Osteoblast (primary cell): ENCODE measurements around the gene CDK12. TPM values are rescaled to one million over a fixed set of nuclear protein-coding genes. Genes with fewer than 3 reads are reported as not detected.
"Not testable (repeated sequence)": the region's sequence is repeated elsewhere in the genome, so short reads cannot be mapped to it uniquely, and the experiment has no call there.

Source experiments
- DNase-seq: peaks from one replicate; pipeline ENCODE4 v3.0.0; 2011; ENCODE audit warnings: low spot score, mixed read lengths; ENCODE audit not compliant: insufficient read length; ENCODE audit errors: missing footprints
- H2AFZ ChIP-seq: 2 replicates; pipeline ENCODE4 v1.6.0; 2011; ENCODE audit warnings: mild to moderate bottlenecking, low read length
- H3K27ac ChIP-seq: 2 replicates; pipeline ENCODE4 v1.5.1; 2011; ENCODE audit warnings: mild to moderate bottlenecking, low read depth, low read length, moderate library complexity
- H3K27me3 ChIP-seq: 2 replicates; pipeline ENCODE4 v1.6.0; 2012; ENCODE audit warnings: mild to moderate bottlenecking, control low read depth, inconsistent platforms, low read length, moderate library complexity; ENCODE audit not compliant: insufficient read depth
- H3K36me3 ChIP-seq: 2 replicates; pipeline ENCODE4 v1.5.1; 2011; ENCODE audit warnings: mild to moderate bottlenecking, low read length, control low read depth, moderate library complexity; ENCODE audit not compliant: insufficient read depth
- H3K4me1 ChIP-seq: 2 replicates; pipeline ENCODE4 v1.5.1; 2011; ENCODE audit warnings: mild to moderate bottlenecking, low read length, control low read depth, moderate library complexity; ENCODE audit not compliant: insufficient read depth
- H3K4me2 ChIP-seq: 2 replicates; pipeline ENCODE4 v1.6.0; 2011; ENCODE audit warnings: mild to moderate bottlenecking, low read length; ENCODE audit not compliant: insufficient read depth
- H3K4me3 ChIP-seq: fragments of 200-600 bp; sonication (generic); 3 replicates; pipeline ENCODE4 v1.5.1; 2012; ENCODE audit warnings: mild to moderate bottlenecking, low read length, inconsistent platforms; ENCODE audit not compliant: insufficient read depth
- H3K79me2 ChIP-seq: 2 replicates; pipeline ENCODE4 v1.6.0; 2012; ENCODE audit warnings: mild to moderate bottlenecking, low read length, control low read depth, inconsistent platforms; ENCODE audit not compliant: insufficient read depth
- H3K9me3 ChIP-seq: 2 replicates; pipeline ENCODE4 v1.5.1; 2011; ENCODE audit warnings: low read depth, low read length, control low read depth
- H4K20me1 ChIP-seq: 2 replicates; pipeline ENCODE4 v1.6.0; 2012; ENCODE audit warnings: mild to moderate bottlenecking, low read length, control low read depth; ENCODE audit not compliant: insufficient read depth
- total RNA-seq: library from RNA; depleted of rRNA; stranded (reverse); fragments of >200 nt; gene quantifications from 2 replicates; pipeline ENCODE4 v1.2.3, GENCODE V29; 2012
- TF ChIP-seq, protein P1 (sequence below): IDR thresholded peaks from 2 replicates; pipeline ENCODE4 v1.5.1; 2011; ENCODE audit warnings: mild to moderate bottlenecking, low read depth, low read length, moderate library complexity; ENCODE audit errors: extremely low read depth

Gene CDK12
- total RNA-seq, 1 donor: 36.6 TPM

DNA sequence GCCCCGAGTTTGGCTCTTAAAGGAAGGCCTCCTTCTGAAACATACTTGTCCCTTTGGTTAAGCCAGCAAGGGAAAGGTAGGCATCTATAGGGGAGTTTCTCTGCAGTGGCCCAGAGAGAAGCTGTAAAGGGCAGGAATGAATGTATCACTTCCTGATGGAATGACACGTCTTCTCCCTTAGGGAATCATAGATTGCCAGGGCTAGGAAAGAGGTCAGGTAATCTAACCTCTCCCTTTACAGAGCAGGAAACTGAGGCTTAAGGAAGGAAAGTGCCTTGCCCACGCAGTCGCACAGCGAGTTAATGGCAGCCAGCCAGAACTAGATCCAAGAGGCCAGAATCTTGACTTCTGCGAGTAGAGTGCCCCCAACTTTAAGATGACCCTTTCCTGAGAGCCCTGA lies 80.4 kb downstream of the CDK12 start:
- Histone ChIP-seq H3K4me3 (no peak overlapping the region), H3K9me3 (no peaks in the 10 kb centered on the region), H3K79me2 (no peaks in the 10 kb centered on the region), H3K36me3 (peaks cover 6% of the 10 kb centered on the region), H2AFZ (no peak overlapping the region), H3K27ac (no peak overlapping the region), H4K20me1 (peaks cover 8% of the 10 kb centered on the region), H3K27me3 (no peaks in the 10 kb centered on the region), H3K4me2 (no peak overlapping the region), H3K4me1 (no peaks in the 10 kb centered on the region)
- TF ChIP-seq, protein P1, sequence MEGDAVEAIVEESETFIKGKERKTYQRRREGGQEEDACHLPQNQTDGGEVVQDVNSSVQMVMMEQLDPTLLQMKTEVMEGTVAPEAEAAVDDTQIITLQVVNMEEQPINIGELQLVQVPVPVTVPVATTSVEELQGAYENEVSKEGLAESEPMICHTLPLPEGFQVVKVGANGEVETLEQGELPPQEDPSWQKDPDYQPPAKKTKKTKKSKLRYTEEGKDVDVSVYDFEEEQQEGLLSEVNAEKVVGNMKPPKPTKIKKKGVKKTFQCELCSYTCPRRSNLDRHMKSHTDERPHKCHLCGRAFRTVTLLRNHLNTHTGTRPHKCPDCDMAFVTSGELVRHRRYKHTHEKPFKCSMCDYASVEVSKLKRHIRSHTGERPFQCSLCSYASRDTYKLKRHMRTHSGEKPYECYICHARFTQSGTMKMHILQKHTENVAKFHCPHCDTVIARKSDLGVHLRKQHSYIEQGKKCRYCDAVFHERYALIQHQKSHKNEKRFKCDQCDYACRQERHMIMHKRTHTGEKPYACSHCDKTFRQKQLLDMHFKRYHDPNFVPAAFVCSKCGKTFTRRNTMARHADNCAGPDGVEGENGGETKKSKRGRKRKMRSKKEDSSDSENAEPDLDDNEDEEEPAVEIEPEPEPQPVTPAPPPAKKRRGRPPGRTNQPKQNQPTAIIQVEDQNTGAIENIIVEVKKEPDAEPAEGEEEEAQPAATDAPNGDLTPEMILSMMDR: no peak
- no peak for DNase-seq

DNA sequence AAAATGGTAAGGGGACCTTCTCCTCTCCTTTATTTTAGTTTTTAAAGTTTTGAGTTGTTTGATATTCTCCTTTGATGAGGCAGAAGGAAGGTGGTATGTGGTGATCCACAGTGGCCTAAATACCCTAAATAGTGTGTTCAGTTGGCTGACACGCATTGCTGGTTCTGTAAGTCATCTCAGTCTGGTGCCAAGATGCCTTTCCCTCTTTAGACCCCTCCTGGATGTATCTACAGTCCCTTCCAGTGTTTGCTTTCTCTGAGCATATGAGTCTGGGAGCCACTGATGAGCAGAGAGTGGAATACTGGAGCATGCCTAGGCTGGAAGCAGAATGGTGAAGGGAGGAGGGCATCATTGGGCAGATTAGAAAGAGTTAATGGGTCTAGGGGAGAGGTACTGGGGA lies 81.9 kb downstream of the CDK12 start:
- H3K9me3 ChIP-seq: no peaks in the 10 kb centered on the region
- H3K4me1 ChIP-seq: no peaks in the 10 kb centered on the region
- no peak overlapping the region for H3K4me2 ChIP-seq
- H3K4me3 ChIP-seq: no peak overlapping the region
- H3K79me2 ChIP-seq: no peaks in the 10 kb centered on the region
- no peaks in the 10 kb centered on the region for H3K27me3 ChIP-seq
- peaks cover 15% of the 10 kb centered on the region for H3K36me3 ChIP-seq
- no peak overlapping the region for H2AFZ ChIP-seq
- peaks cover 13% of the 10 kb centered on the region for H4K20me1 ChIP-seq
- no peak overlapping the region for H3K27ac ChIP-seq
- no peak for DNase-seq
- TF ChIP-seq, protein P1: no peak

DNA sequence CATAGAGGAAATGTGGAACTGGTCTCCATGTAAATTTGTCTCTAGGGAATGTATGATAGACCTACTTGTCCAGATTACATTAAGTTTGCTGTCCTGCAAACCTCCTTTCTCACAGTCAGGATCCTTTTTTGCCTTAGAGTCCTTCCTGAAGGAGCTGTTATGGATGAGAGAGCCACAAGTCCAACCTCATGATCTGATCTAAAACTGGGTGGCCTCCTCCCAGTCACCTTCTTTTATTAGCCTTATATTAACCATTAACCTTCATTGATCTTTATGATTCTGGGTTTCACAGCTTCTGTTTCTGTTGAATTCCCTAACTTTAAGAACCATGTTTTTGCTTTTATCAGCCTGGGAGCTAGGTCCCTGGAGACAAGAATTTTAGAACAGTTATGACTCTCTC lies 82.4 kb downstream of the CDK12 start:
- no peaks in the 10 kb centered on the region for H3K4me1 ChIP-seq
- no peak overlapping the region for H2AFZ ChIP-seq

DNA sequence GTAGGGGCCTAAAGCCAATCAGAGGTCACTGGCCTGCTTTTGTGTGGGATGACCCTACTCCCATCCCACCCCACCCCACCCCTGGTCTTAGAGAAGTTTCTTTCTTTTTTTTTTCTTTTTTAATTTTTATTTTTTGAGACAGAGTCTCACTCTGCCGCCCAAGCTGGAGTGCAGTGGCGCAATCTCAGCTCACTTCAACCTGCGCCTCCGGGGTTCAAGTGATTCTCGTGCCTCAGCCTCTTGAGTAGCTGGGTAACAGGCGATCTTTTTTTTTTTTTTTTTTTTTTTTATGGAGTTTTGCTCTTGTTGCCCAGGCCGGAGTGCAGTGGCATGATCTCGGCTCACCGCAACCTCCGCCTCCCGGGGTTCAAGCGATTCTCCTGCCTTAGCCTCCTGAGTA lies 83.1 kb downstream of the CDK12 start:
- not testable (repeated sequence) for H3K4me3 ChIP-seq, DNase-seq, H3K4me2 ChIP-seq

More for the DNA sequence above, 82.4 kb downstream of the CDK12 start:
- no peaks in the 10 kb centered on the region for H3K79me2 ChIP-seq
- H3K4me3 ChIP-seq: no peak overlapping the region
- DNase-seq: peak; percentile 56
- no peak overlapping the region for H3K4me2 ChIP-seq
- H4K20me1 ChIP-seq: peaks cover 14% of the 10 kb centered on the region
- no peaks in the 10 kb centered on the region for H3K9me3 ChIP-seq
- H3K36me3 ChIP-seq: peaks cover 19% of the 10 kb centered on the region
- TF ChIP-seq, protein P1: no peak
- H3K27ac ChIP-seq: no peak overlapping the region
- no peaks in the 10 kb centered on the region for H3K27me3 ChIP-seq

More for the DNA sequence above, 83.1 kb downstream of the CDK12 start:
- not testable (repeated sequence) for H3K4me1 ChIP-seq, H3K27me3 ChIP-seq, H3K79me2 ChIP-seq, H2AFZ ChIP-seq, H3K27ac ChIP-seq, H3K9me3 ChIP-seq
- Histone ChIP-seq H3K36me3 (peaks cover 24% of the 10 kb centered on the region), H4K20me1 (peaks cover 14% of the 10 kb centered on the region)
